Testis (tissue), 3 donors: ENCODE results near the gene CHM. TPM values are rescaled to one million over a fixed set of nuclear protein-coding genes. Genes with fewer than 3 reads are reported as not detected.

Experiments used
- DNase-seq: peaks from one replicate; pipeline ENCODE4 v3.0.0-alpha.2; 2019
- H3K27ac ChIP-seq, 2 donors: fragments of 200-600 bp; sonication (generic); one replicate each; pipeline ENCODE4 v1.5.1; 2019
- H3K27me3 ChIP-seq: fragments of 200-600 bp; sonication (generic); one replicate; pipeline ENCODE4 v1.5.1; 2019
- H3K36me3 ChIP-seq: fragments of 200-600 bp; sonication (generic); one replicate; pipeline ENCODE4 v1.5.1; 2017; ENCODE audit warnings: low read depth; ENCODE audit errors: missing control alignments
- H3K4me1 ChIP-seq: fragments of 200-600 bp; sonication (generic); one replicate; pipeline ENCODE4 v1.5.1; 2019
- H3K4me3 ChIP-seq, 2 donors: fragments of 200-600 bp; sonication (generic); one replicate each; pipeline ENCODE4 v1.5.1; 2017 to 2019
- H3K9me3 ChIP-seq: fragments of 200-600 bp; sonication (generic); one replicate; pipeline ENCODE4 v1.5.1; 2017
- POLR2A ChIP-seq: fragments of 450-650 bp; IDR thresholded peaks from one replicate; pipeline ENCODE4 v1.6.1; 2017; ENCODE audit warnings: antibody characterized with exemption, mild to moderate bottlenecking, moderate library complexity
- WGBS, 2 donors: methylation state at CpG; one replicate each; pipeline ENCODE4 v1.1.5; 2018; 5-methylcytosine and 5-hydroxymethylcytosine counted together
- intact Hi-C: fragments of 100-400 bp; cut with DNase I; formaldehyde crosslinking; loops from one replicate; pipeline ENCODE4 v1.15.1; 2023; ENCODE audit warnings: low total_unique reads
- polyA plus RNA-seq: library from polyadenylated mRNA; stranded (reverse); fragments of 350-450 nt; fragmentation: Illumina TruSeq; extraction: RNeasy Lipid Tissue Mini Kit (QIAGEN cat#74804); gene quantifications from one replicate; pipeline ENCODE4 v1.2.3, GENCODE V29; 2014; ENCODE audit warnings: low read depth, low replicate concordance; ENCODE audit not compliant: insufficient read depth
- total RNA-seq, 2 donors: library from RNA; depleted of rRNA; stranded (reverse); fragments of >200 nt; gene quantifications; one replicate each; pipeline ENCODE4 v1.2.3, GENCODE V29; 2016
- TF ChIP-seq, protein P1 (sequence below), 3 experiments: fragments of 450-650 bp in 2 of 3; fragments of 200-600 bp in 1 of 3; sonication (generic) in 1 of 3; IDR thresholded peaks; one replicate each; pipeline ENCODE4 v1.5.1; 2016 to 2019; ENCODE audit warnings: antibody characterized with exemption in 3 of 3, mild to moderate bottlenecking in 2 of 3, moderate library complexity in 1 of 3

The CHM gene
- total and polyA plus RNA-seq, 3 donors from 2014 or later = 7.0 to 21.9 (median 19.0) TPM

DNA sequence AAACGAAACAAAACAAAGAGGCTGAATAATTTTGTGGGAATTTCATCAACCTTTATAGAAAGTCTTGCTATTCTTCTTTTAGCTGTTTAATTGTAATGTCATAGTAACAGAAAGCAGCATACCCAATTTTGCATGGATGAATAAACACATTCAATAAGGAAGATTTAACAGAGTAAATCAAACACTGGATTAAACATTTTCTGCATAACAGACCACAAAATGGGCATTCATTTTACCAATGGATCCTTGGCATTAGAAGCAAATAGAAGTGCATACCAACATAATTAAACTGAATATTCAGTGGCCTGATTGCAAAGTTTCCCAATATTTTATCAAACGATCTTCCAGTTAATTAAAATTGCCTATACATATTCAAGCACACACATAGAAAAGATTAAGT, 4.4 kb upstream of the CHM start:
- WGBS, 2 donors = 81 to 94% methylated on average over 2 of the region's 2 CpGs
- TF ChIP-seq, protein P1, sequence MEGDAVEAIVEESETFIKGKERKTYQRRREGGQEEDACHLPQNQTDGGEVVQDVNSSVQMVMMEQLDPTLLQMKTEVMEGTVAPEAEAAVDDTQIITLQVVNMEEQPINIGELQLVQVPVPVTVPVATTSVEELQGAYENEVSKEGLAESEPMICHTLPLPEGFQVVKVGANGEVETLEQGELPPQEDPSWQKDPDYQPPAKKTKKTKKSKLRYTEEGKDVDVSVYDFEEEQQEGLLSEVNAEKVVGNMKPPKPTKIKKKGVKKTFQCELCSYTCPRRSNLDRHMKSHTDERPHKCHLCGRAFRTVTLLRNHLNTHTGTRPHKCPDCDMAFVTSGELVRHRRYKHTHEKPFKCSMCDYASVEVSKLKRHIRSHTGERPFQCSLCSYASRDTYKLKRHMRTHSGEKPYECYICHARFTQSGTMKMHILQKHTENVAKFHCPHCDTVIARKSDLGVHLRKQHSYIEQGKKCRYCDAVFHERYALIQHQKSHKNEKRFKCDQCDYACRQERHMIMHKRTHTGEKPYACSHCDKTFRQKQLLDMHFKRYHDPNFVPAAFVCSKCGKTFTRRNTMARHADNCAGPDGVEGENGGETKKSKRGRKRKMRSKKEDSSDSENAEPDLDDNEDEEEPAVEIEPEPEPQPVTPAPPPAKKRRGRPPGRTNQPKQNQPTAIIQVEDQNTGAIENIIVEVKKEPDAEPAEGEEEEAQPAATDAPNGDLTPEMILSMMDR (IDR thresholded peaks at IDR 0.05) = no peak
- TF ChIP-seq POLR2A = no peak
- DNase-seq = no peak
- Histone ChIP-seq H3K4me1 (no peaks in the 10 kb centered on the region), H3K27me3 (no peaks in the 10 kb centered on the region), H3K27ac (no peak overlapping the region), H3K9me3 (no peaks in the 10 kb centered on the region), H3K4me3 (no peak overlapping the region), H3K36me3 (no peaks in the 10 kb centered on the region)
- intact Hi-C loops = no loop called here

DNA sequence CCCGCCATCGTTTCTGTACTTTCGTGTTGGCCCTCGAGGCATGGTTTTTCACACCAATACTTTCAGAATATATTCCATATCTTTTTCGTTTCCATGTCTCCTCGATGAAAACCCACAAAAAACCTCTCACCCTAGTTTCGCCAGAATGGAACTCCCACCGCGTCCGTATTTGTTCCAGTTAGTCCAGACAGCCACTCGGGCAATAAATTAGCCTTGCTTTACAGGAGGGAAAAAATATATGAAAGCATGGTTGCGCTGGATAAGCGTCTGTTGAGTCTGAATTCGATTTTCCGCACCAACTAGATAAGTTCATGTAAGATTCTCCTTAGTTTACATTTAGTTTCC, 550 bp upstream of the CHM start:
- no peaks in the 10 kb centered on the region for H3K9me3 ChIP-seq
- H3K4me3 ChIP-seq = peak overlapping the region; percentile 53 to 66
- DNase-seq = no peak
- H3K4me1 ChIP-seq = no peaks in the 10 kb centered on the region
- intact Hi-C loops = no loop called here
- peak overlapping the region; percentile 86 to 87 for H3K27ac ChIP-seq
- WGBS, 2 donors = 9 to 16% methylated on average over 15 of the region's 15 CpGs
- TF ChIP-seq POLR2A = no peak
- TF ChIP-seq, protein P1 (IDR thresholded peaks at IDR 0.05) = no peak
- H3K36me3 ChIP-seq = no peaks in the 10 kb centered on the region
- H3K27me3 ChIP-seq = no peaks in the 10 kb centered on the region

DNA sequence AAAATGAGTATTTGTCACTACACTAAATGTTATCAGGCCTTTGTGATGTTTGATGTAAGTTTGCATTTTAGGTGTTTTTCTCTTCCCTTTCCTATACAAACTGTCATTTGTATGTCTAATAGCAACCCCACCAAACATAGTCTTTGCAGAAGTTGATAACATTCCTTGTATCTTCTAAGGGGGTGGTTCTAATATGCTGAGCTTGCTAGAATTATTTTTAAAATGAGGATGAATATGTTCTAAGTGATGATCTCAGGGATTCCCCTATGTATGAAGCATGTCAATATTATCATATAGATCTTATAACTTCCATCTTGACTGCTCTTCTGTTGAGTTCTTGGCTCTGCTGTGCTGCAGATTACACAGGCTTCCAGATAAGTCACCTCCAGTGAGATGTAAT, 3.1 kb downstream of the CHM start:
- no peaks in the 10 kb centered on the region for H3K27me3 ChIP-seq

DNA sequence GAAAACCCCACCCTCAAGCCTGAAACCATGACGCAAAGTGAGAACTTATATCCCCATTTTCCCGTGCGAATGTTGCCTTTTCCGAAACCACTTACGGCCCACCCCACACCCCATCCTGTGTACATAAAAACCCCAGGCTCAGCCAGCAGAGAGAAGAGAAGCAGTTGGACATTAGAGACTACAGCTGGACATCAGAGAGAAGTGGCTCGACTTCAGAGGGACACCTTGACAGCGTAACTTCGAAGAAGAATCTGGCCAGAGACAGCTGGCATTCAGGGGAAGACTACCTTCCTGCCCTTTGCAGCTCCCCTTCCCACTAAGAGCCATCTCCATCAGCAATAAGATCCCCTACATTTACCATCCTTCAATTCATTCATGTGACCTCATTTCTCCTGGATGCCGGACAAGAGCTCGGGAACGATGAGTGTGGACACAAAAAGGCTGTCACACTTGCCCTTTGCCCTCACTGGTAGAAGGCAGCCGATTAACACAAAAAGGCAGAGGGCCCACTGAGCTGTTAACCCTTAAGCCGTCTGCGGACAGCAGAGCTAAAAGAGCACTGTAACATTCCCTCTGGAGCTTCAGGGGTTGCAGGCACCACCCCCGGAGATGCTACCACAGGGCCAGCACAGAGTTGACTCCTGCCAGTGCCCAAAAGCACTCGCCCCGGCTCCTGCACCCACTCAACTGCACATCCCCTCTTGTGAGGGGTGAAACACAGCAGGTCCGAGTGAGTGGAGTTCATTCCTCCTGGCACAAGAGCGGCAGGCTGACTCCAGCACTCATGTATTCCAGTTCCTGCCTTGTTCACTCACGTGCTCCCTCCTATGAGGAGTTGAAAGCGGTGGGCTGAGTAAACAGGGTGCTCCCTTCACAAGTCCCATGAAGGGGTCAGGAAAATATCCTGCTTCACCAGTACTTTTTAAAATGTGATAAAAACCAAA, 7.5 kb downstream of the CHM start:
- no peaks in the 10 kb centered on the region for H3K4me1 ChIP-seq
- H3K36me3 ChIP-seq = no peaks in the 10 kb centered on the region
- no peaks in the 10 kb centered on the region for H3K9me3 ChIP-seq
- intact Hi-C loops = no loop called here
- no peak overlapping the region for H3K27ac ChIP-seq
- 93% methylated on average over 9 to 20 of the region's 21 CpGs for WGBS, 2 donors
- DNase-seq = no peak
- no peak for TF ChIP-seq POLR2A
- TF ChIP-seq, protein P1 (IDR thresholded peaks at IDR 0.05) = no peak
- H3K4me3 ChIP-seq = no peak overlapping the region
- no peaks in the 10 kb centered on the region for H3K27me3 ChIP-seq

More for the DNA sequence above, 3.1 kb downstream of the CHM start:
- TF ChIP-seq POLR2A = no peak
- TF ChIP-seq, protein P1 (IDR thresholded peaks at IDR 0.05) = no peak
- Histone ChIP-seq H3K27ac (no peak overlapping the region), H3K4me3 (no peak overlapping the region), H3K4me1 (no peaks in the 10 kb centered on the region), H3K9me3 (no peaks in the 10 kb centered on the region), H3K36me3 (no peaks in the 10 kb centered on the region)
- DNase-seq = no peak
- intact Hi-C loops = no loop called here

DNA sequence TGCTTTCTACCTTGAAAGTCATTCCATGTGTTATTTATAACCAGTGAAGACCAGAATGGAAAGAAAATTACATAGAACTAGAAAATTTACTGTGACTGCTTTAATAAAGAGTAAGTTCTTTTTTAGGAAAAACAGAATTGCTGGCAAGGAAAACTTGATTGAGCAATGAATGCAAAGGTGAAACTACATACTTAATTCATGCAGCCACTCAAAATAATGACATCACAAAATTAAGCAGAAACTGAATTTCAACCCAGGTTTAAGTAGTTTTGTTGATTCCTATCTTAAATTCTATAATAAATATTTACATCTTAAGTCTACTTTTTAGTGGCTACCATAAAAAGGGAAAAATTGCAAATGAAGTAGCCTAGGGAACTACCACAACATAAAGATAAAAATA, 14.0 kb downstream of the CHM start:
- H3K9me3 ChIP-seq = no peaks in the 10 kb centered on the region
- intact Hi-C loops = no loop called here
- no peak for TF ChIP-seq POLR2A
- TF ChIP-seq, protein P1 (IDR thresholded peaks at IDR 0.05) = no peak

More for the DNA sequence above, 14.0 kb downstream of the CHM start:
- no peaks in the 10 kb centered on the region for H3K36me3 ChIP-seq
- no peak overlapping the region for H3K27ac ChIP-seq
- no peak overlapping the region for H3K4me3 ChIP-seq
- DNase-seq = no peak
- H3K4me1 ChIP-seq = no peaks in the 10 kb centered on the region
- no peaks in the 10 kb centered on the region for H3K27me3 ChIP-seq
